Activated CD8-positive, alpha-beta memory T cell treated with anti-CD3 and anti-CD28 coated beads, Interleukin-2, amount 10 ng/mL, durations not matched to agents 7 days and 5 days (primary cell): Measurements from ENCODE around the gene DNASE2. TPM values are rescaled to one million over a fixed set of nuclear protein-coding genes. Genes with fewer than 3 reads are reported as not detected.
A peak's percentile ranks its signal among the peaks of the same experiment; 100 is the strongest.

Source experiments
- ATAC-seq: fragments of 150-1000 bp; cut with Tn5 transposase; one replicate; pipeline ENCODE4 v1.10.0; 2021; ENCODE audit warnings: moderate library complexity
- CTCF ChIA-PET: fragments of 350-600 bp; sonication (Branson Sonifier 250); formaldehyde crosslinking; loops from one replicate; lab custom pipeline; 2021; ENCODE audit warnings: antibody characterized with exemption; lab: Charles Lee
- DNase-seq: peaks from one replicate; pipeline ENCODE4 v3.0.0-alpha.2; 2020
- H3K27ac Mint-ChIP-seq: one replicate; pipeline ENCODE4 v1.8.0; 2021; ENCODE audit warnings: mild to moderate bottlenecking, mixed read lengths
- H3K27me3 Mint-ChIP-seq: one replicate; pipeline ENCODE4 v1.8.0; 2021; ENCODE audit warnings: mixed read lengths
- H3K36me3 Mint-ChIP-seq: one replicate; pipeline ENCODE4 v1.8.0; 2021; ENCODE audit warnings: mild to moderate bottlenecking, mixed read lengths
- H3K4me1 Mint-ChIP-seq: one replicate; pipeline ENCODE4 v1.8.0; 2021; ENCODE audit warnings: mixed read lengths
- H3K4me3 Mint-ChIP-seq: one replicate; pipeline ENCODE4 v1.8.0; 2021; ENCODE audit warnings: mild to moderate bottlenecking, moderate library complexity, mixed read lengths
- H3K9me3 Mint-ChIP-seq: one replicate; pipeline ENCODE4 v1.8.0; 2022; ENCODE audit warnings: low read depth, mixed read lengths
- total RNA-seq, 2 experiments: library from RNA; stranded (reverse); gene quantifications; one replicate each; pipeline ENCODE4 v1.2.3, GENCODE V29; 2021

The DNASE2 gene
- total RNA-seq, 2 experiments from 2014 or later: 32.5 to 34.1 TPM

GRCh38 chr19:12884926-12885748, 3.9 kb upstream of the DNASE2 start:
- ATAC-seq (peak; percentile 70), DNase-seq (peak; percentile 96)
- Mint-ChIP-seq H3K4me3 (peak overlapping the region; percentile 83), H3K27me3 (no peaks in the 10 kb centered on the region), H3K27ac (peak overlapping the region; percentile 87), H3K36me3 (peaks cover 5% of the 10 kb centered on the region), H3K9me3 (peaks cover 3% of the 10 kb centered on the region), H3K4me1 (peaks cover 36% of the 10 kb centered on the region)
- CTCF ChIA-PET: interaction anchor here (0.6 to 10.6 kb wide), 40 partner anchors 9 to 1595 kb away, joined by 3 to 163 read pairs (median 4); partner anchors contain the start of genes CALR, FARSA, GADD45GIP1 and RAD23A

GRCh38 chr19:12884627-12884925, 3.3 kb upstream of the DNASE2 start:
- H3K9me3 Mint-ChIP-seq: peaks cover 3% of the 10 kb centered on the region
- H3K4me1 Mint-ChIP-seq: peaks cover 38% of the 10 kb centered on the region
- H3K36me3 Mint-ChIP-seq: peaks cover 5% of the 10 kb centered on the region
- no peaks in the 10 kb centered on the region for H3K27me3 Mint-ChIP-seq
- no peak for ATAC-seq
- peak overlapping the region; percentile 87 for H3K27ac Mint-ChIP-seq
- CTCF ChIA-PET: interaction anchor here (0.6 to 10.6 kb wide), 36 partner anchors 9 to 1595 kb away, joined by 3 to 163 read pairs (median 4); partner anchors contain the start of genes CALR, FARSA, GADD45GIP1 and RAD23A
- H3K4me3 Mint-ChIP-seq: peak overlapping the region; percentile 83
- no peak for DNase-seq

- peaks cover 6% of the 10 kb centered on the region for H3K36me3 Mint-ChIP-seq
- peak overlapping the region; percentile 87 for H3K27ac Mint-ChIP-seq
- DNase-seq (no peak), ATAC-seq (no peak)
- peaks cover 40% of the 10 kb centered on the region for H3K4me1 Mint-ChIP-seq
- H3K4me3 Mint-ChIP-seq: peak overlapping the region; percentile 5
- CTCF ChIA-PET: interaction anchor here (0.9 to 10.6 kb wide), 14 partner anchors 11 to 180 kb away, joined by 3 to 163 read pairs (median 4); partner anchors contain the start of gene GADD45GIP1
- H3K27me3 Mint-ChIP-seq: no peaks in the 10 kb centered on the region
- H3K9me3 Mint-ChIP-seq: peaks cover 3% of the 10 kb centered on the region
Measured at GRCh38 chr19:12884202-12884601, 3.0 kb upstream of the DNASE2 start.

GRCh38 chr19:12882589-12882988, 1.3 kb upstream of the DNASE2 start:
- peak overlapping the region; percentile 39 for H3K27ac Mint-ChIP-seq
- DNase-seq: no peak

GRCh38 chr19:12880551-12881171, 588 bp downstream of the DNASE2 start:
- ATAC-seq (peak; percentile 7), DNase-seq (no peak)
- H3K4me3 Mint-ChIP-seq: peak overlapping the region; percentile 87
- H3K27ac Mint-ChIP-seq: peak overlapping the region; percentile 87
- CTCF ChIA-PET: interaction anchor here (0.8 to 10.6 kb wide), 8 partner anchors 9 to 146 kb away, joined by 3 to 163 read pairs (median 4); partner anchors contain the start of gene TRIR
- H3K36me3 Mint-ChIP-seq: peaks cover 21% of the 10 kb centered on the region
- H3K9me3 Mint-ChIP-seq: peaks cover 3% of the 10 kb centered on the region
- peaks cover 34% of the 10 kb centered on the region for H3K4me1 Mint-ChIP-seq
- no peaks in the 10 kb centered on the region for H3K27me3 Mint-ChIP-seq

More at GRCh38 chr19:12882589-12882988, 1.3 kb upstream of the DNASE2 start:
- no peaks in the 10 kb centered on the region for H3K27me3 Mint-ChIP-seq
- peaks cover 40% of the 10 kb centered on the region for H3K4me1 Mint-ChIP-seq
- peaks cover 3% of the 10 kb centered on the region for H3K9me3 Mint-ChIP-seq
- ATAC-seq: no peak
- CTCF ChIA-PET: interaction anchor here (0.7 to 10.6 kb wide), 8 partner anchors 11 to 179 kb away, joined by 3 to 163 read pairs (median 8); no protein-coding TSS in a partner anchor
- H3K4me3 Mint-ChIP-seq: peak overlapping the region; percentile 87
- H3K36me3 Mint-ChIP-seq: peaks cover 16% of the 10 kb centered on the region

- H3K27ac Mint-ChIP-seq: no peak overlapping the region
Measured at GRCh38 chr19:12875086-12875485, 6.2 kb downstream of the DNASE2 start.

GRCh38 chr19:12873891-12874745, 7.1 kb downstream of the DNASE2 start:
- H3K4me3 Mint-ChIP-seq: no peak overlapping the region
- H3K9me3 Mint-ChIP-seq: no peaks in the 10 kb centered on the region
- no peaks in the 10 kb centered on the region for H3K27me3 Mint-ChIP-seq
- H3K4me1 Mint-ChIP-seq: peaks cover 8% of the 10 kb centered on the region
- peaks cover 35% of the 10 kb centered on the region for H3K36me3 Mint-ChIP-seq
- no peak overlapping the region for H3K27ac Mint-ChIP-seq
- DNase-seq: no peak
- ATAC-seq: no peak
- CTCF ChIA-PET: interaction anchor here (0.8 to 3.1 kb wide), 9 partner anchors 11 to 151 kb away, joined by 3 to 15 read pairs (median 5); partner anchors contain the start of gene TNPO2

More at GRCh38 chr19:12875086-12875485, 6.2 kb downstream of the DNASE2 start:
- DNase-seq: no peak
- Mint-ChIP-seq H3K9me3 (no peaks in the 10 kb centered on the region), H3K36me3 (peaks cover 36% of the 10 kb centered on the region), H3K4me3 (no peak overlapping the region), H3K4me1 (peaks cover 14% of the 10 kb centered on the region), H3K27me3 (no peaks in the 10 kb centered on the region)
- ATAC-seq: no peak
- CTCF ChIA-PET: interaction anchor here (1.2 to 2.1 kb wide), 3 partner anchors 10 to 78 kb away, joined by 3 to 9 read pairs (median 5); no protein-coding TSS in a partner anchor

GRCh38 chr19:12872941-12873890, 8.0 kb downstream of the DNASE2 start:
- DNase-seq: peak; percentile 86
- Mint-ChIP-seq H3K4me1 (peaks cover 6% of the 10 kb centered on the region), H3K27me3 (no peaks in the 10 kb centered on the region), H3K36me3 (peaks cover 30% of the 10 kb centered on the region), H3K4me3 (peak overlapping the region; percentile 43), H3K27ac (no peak overlapping the region), H3K9me3 (no peaks in the 10 kb centered on the region)
- ATAC-seq: peak; percentile 76
- CTCF ChIA-PET: interaction anchor here (0.7 to 4.1 kb wide), 14 partner anchors 9 to 221 kb away, joined by 3 to 19 read pairs (median 4); partner anchors contain the start of genes DNASE2 and TNPO2

- Mint-ChIP-seq H3K4me3 (no peak overlapping the region), H3K27ac (no peak overlapping the region)
Measured at GRCh38 chr19:12872255-12872654, 9.0 kb downstream of the DNASE2 start.

GRCh38 chr19:12871681-12872080, 9.6 kb downstream of the DNASE2 start:
- DNase-seq (no peak), ATAC-seq (no peak)
- Mint-ChIP-seq H3K4me3 (no peak overlapping the region), H3K36me3 (peaks cover 22% of the 10 kb centered on the region), H3K27ac (no peak overlapping the region), H3K27me3 (no peaks in the 10 kb centered on the region), H3K9me3 (no peaks in the 10 kb centered on the region), H3K4me1 (peaks cover 11% of the 10 kb centered on the region)
- CTCF ChIA-PET: interaction anchor here (1.0 to 4.1 kb wide), 8 partner anchors 10 to 111 kb away, joined by 3 to 19 read pairs (median 8); partner anchors contain the start of genes DNASE2 and GCDH

More at GRCh38 chr19:12872255-12872654, 9.0 kb downstream of the DNASE2 start:
- DNase-seq: no peak
- ATAC-seq: no peak
- Mint-ChIP-seq H3K4me1 (peaks cover 7% of the 10 kb centered on the region), H3K9me3 (no peaks in the 10 kb centered on the region), H3K27me3 (no peaks in the 10 kb centered on the region), H3K36me3 (peaks cover 25% of the 10 kb centered on the region)
- CTCF ChIA-PET: interaction anchor here (0.9 to 4.1 kb wide), 11 partner anchors 8 to 222 kb away, joined by 3 to 19 read pairs (median 6); partner anchors contain the start of genes DNASE2 and GCDH

- no peak for DNase-seq
- H3K27me3 Mint-ChIP-seq: no peaks in the 10 kb centered on the region
- no peak for ATAC-seq
- H3K9me3 Mint-ChIP-seq: no peaks in the 10 kb centered on the region
- no peak overlapping the region for H3K27ac Mint-ChIP-seq
- peaks cover 15% of the 10 kb centered on the region for H3K36me3 Mint-ChIP-seq
- CTCF ChIA-PET: interaction anchor here (1.3 to 1.4 kb wide), 2 partner anchors 22 to 103 kb away, joined by 4 read pairs; no protein-coding TSS in a partner anchor
- peaks cover 13% of the 10 kb centered on the region for H3K4me1 Mint-ChIP-seq
- no peak overlapping the region for H3K4me3 Mint-ChIP-seq
Measured at GRCh38 chr19:12868540-12869112, 12.6 kb downstream of the DNASE2 start.
